HCT116 (cell line): ENCODE measurements around the gene TNNT2. TPM values are rescaled to one million over a fixed set of nuclear protein-coding genes. Genes with fewer than 3 reads are reported as not detected.

Experiments used
- ATAC-seq: fragments of 200-7000 bp; cut with Tn5 transposase; 2 replicates; pipeline ENCODE4 v1.9.1; 2020; ENCODE audit warnings: mild to moderate bottlenecking, moderate library complexity
- BruUV-seq: library from RNA; stranded (reverse); fragments of 400-500 nt; replicated peaks from 2 replicates; lab custom pipeline; 2021; lab: Mats Ljungman, UMichigan
- CTCF ChIA-PET: fragments of 300-600 bp; sonication (Branson Sonifier 250); formaldehyde crosslinking; loops from one replicate; lab custom pipeline; 2021; ENCODE audit warnings: antibody characterized with exemption; lab: Charles Lee
- POLR2A ChIA-PET: fragments of 300-600, 350-600 bp; sonication (Branson Sonifier 250); formaldehyde crosslinking; loops from one replicate; lab custom pipeline; 2021; ENCODE audit warnings: antibody characterized with exemption; lab: Charles Lee
- RAD21 ChIA-PET, 2 experiments: fragments of 300-600 bp; sonication (Branson Sonifier 250); formaldehyde crosslinking; loops; one replicate each; lab custom pipeline; 2023; ENCODE audit warnings: low total read pairs in 2 of 2; ENCODE audit not compliant: uncharacterized antibody in 2 of 2, unreplicated experiment in 2 of 2, low non-redundant PET in 1 of 2; lab: Charles Lee
- DNase-seq: peaks from one replicate; pipeline ENCODE4 v3.0.0-alpha.2; 2010; ENCODE audit warnings: low read depth, low spot score
- H2AFZ ChIP-seq: fragments of 200-600 bp; shearing (Covaris generic), sonication (generic); 2 replicates; pipeline ENCODE4 v1.6.1; 2017; ENCODE audit warnings: low read depth, mixed run types, mixed read lengths, antibody characterized with exemption, low read length; ENCODE audit not compliant: poor library complexity, severe bottlenecking
- H3K27ac ChIP-seq: 2 replicates; pipeline ENCODE4 v1.5.1; 2012; ENCODE audit warnings: low read depth, low read length
- H3K27me3 ChIP-seq: fragments of 200-600 bp; sonication (generic); 2 replicates; pipeline ENCODE4 v1.6.1; 2016; ENCODE audit warnings: mixed run types, low read length, mixed read lengths; ENCODE audit not compliant: insufficient read depth
- H3K36me3 ChIP-seq, 2 experiments: fragments of 200-500 bp in 1 of 2; fragments of 200-600 bp in 1 of 2; sonication (Bioruptor generic) in 1 of 2; sonication (generic) in 1 of 2; 2 replicates each; pipeline versions ENCODE4 v1.5.1 to v1.6.1; 2014 to 2016; ENCODE audit warnings: low read length in 2 of 2, inconsistent platforms in 1 of 2, mixed read lengths in 1 of 2, mixed run types in 1 of 2; ENCODE audit not compliant: insufficient read depth in 2 of 2, control insufficient read depth in 1 of 2
- H3K4me1 ChIP-seq, 2 experiments: fragments of 200-600 bp in 1 of 2; sonication (generic) in 1 of 2; 2 replicates each; pipeline versions ENCODE4 v1.5.1 to v1.6.1; 2012 to 2017; ENCODE audit warnings: low read length in 2 of 2, inconsistent platforms in 1 of 2, mild to moderate bottlenecking in 1 of 2, mixed read lengths in 1 of 2, mixed run types in 1 of 2, moderate library complexity in 1 of 2; ENCODE audit not compliant: insufficient read depth in 2 of 2, control insufficient read depth in 1 of 2
- H3K4me2 ChIP-seq: fragments of 200-600 bp; sonication (generic); 2 replicates; pipeline ENCODE4 v1.6.1; 2017; ENCODE audit warnings: mixed run types, low read length, mixed read lengths
- H3K4me3 ChIP-seq, 2 experiments: fragments of 200-600 bp in 1 of 2; sonication (generic) in 1 of 2; replicated peaks in 1 of 2; 2 replicates each; pipeline ENCODE4 v1.5.1; 2011 to 2016; ENCODE audit warnings: low read length in 2 of 2, control low read depth in 1 of 2, low read depth in 1 of 2, mild to moderate bottlenecking in 1 of 2, mixed read lengths in 1 of 2, mixed run types in 1 of 2
- H3K79me2 ChIP-seq: fragments of 200-600 bp; sonication (generic); 2 replicates; pipeline ENCODE4 v1.6.1; 2017; ENCODE audit warnings: mild to moderate bottlenecking, mixed run types, low read length, moderate library complexity, mixed read lengths; ENCODE audit not compliant: insufficient read depth
- H3K9ac ChIP-seq: fragments of 200-600 bp; sonication (generic); 2 replicates; pipeline ENCODE4 v1.6.1; 2016; ENCODE audit warnings: low read length, mixed read lengths
- H3K9me2 ChIP-seq: fragments of 200-600 bp; sonication (generic), shearing (Covaris generic); 2 replicates; pipeline ENCODE4 v1.6.1; 2017; ENCODE audit warnings: mixed run types, mild to moderate bottlenecking, moderate library complexity; ENCODE audit not compliant: insufficient read depth
- H3K9me3 ChIP-seq, 2 experiments: fragments of 200-500 bp in 1 of 2; fragments of 200-600 bp in 1 of 2; sonication (Bioruptor generic) in 1 of 2; sonication (generic) in 1 of 2; 2 replicates each; pipeline ENCODE4 v1.6.1; 2014 to 2017; ENCODE audit warnings: low read length in 2 of 2, mixed read lengths in 2 of 2, inconsistent platforms in 1 of 2, low read depth in 1 of 2, mild to moderate bottlenecking in 1 of 2, mixed run types in 1 of 2, moderate library complexity in 1 of 2; ENCODE audit not compliant: control insufficient read depth in 1 of 2, insufficient read depth in 1 of 2
- H4K20me1 ChIP-seq: fragments of 200-600 bp; sonication (generic), shearing (Covaris generic); 2 replicates; pipeline ENCODE4 v1.6.1; 2017; ENCODE audit warnings: mixed run types, mild to moderate bottlenecking, moderate library complexity; ENCODE audit not compliant: insufficient read depth
- CBX3 ChIP-seq: IDR thresholded peaks from 2 replicates; pipeline ENCODE4 v1.6.1; 2012; ENCODE audit warnings: low read depth
- CEBPB ChIP-seq: IDR thresholded peaks from 2 replicates; pipeline ENCODE4 v1.6.1; 2012; ENCODE audit warnings: low read depth
- EGR1 ChIP-seq: IDR thresholded peaks from 2 replicates; pipeline ENCODE4 v1.6.1; 2012; ENCODE audit warnings: low read depth
- EZH2 ChIP-seq: fragments of 200-600 bp; sonication (generic); IDR thresholded peaks from 2 replicates; pipeline ENCODE4 v1.6.1; 2017; ENCODE audit warnings: antibody characterized with exemption, mixed run types
- EZH2phosphoT487 ChIP-seq: fragments of 200-600 bp; IDR thresholded peaks from 2 replicates; pipeline ENCODE4 v1.6.1; 2018; ENCODE audit warnings: antibody characterized with exemption, borderline replicate concordance
- FOSL1 ChIP-seq: IDR thresholded peaks from 2 replicates; pipeline ENCODE4 v1.6.1; 2012; ENCODE audit warnings: low read depth
- JUND ChIP-seq: IDR thresholded peaks from 2 replicates; pipeline ENCODE4 v1.6.1; 2012
- POLR2A ChIP-seq: IDR thresholded peaks from 2 replicates; pipeline ENCODE4 v1.7.0; 2011; ENCODE audit warnings: borderline replicate concordance; ENCODE audit not compliant: insufficient read depth, insufficient read length; ENCODE audit errors: extremely low read depth
- RAD21 ChIP-seq: IDR thresholded peaks from 2 replicates; pipeline ENCODE4 v1.6.1; 2012; ENCODE audit warnings: low read depth, mild to moderate bottlenecking
- REST ChIP-seq: IDR thresholded peaks from 2 replicates; pipeline ENCODE4 v1.6.1; 2012; ENCODE audit warnings: low read depth
- SIN3A ChIP-seq: IDR thresholded peaks from 2 replicates; pipeline ENCODE4 v1.6.1; 2012; ENCODE audit warnings: low read depth
- SP1 ChIP-seq: IDR thresholded peaks from 2 replicates; pipeline ENCODE4 v1.6.1; 2012; ENCODE audit warnings: low read depth
- SRF ChIP-seq: IDR thresholded peaks from 2 replicates; pipeline ENCODE4 v1.6.1; 2012; ENCODE audit warnings: low read depth
- TCF7L2 ChIP-seq: IDR thresholded peaks from 2 replicates; pipeline ENCODE4 v1.7.0; 2011; ENCODE audit warnings: borderline replicate concordance, inconsistent platforms; ENCODE audit not compliant: insufficient read depth, insufficient read length; ENCODE audit errors: extremely low read depth
- YY1 ChIP-seq: IDR thresholded peaks from 2 replicates; pipeline ENCODE4 v1.6.1; 2011; ENCODE audit warnings: low read length, low read depth, moderate library complexity, mild to moderate bottlenecking; ENCODE audit not compliant: insufficient replicate concordance; ENCODE audit errors: extremely low read depth
- ZFX ChIP-seq: fragments of 450-650 bp; IDR thresholded peaks from 2 replicates; pipeline ENCODE4 v1.6.1; 2017
- ZNF274 ChIP-seq: fragments of 200-500 bp; sonication (Bioruptor generic); IDR thresholded peaks from 2 replicates; pipeline ENCODE4 v1.6.1; 2014; ENCODE audit warnings: mild to moderate bottlenecking, low read depth, low read length, inconsistent platforms
- intact Hi-C: fragments of 100-400 bp; cut with micrococcal nuclease; formaldehyde crosslinking; loops from 2 replicates; pipeline ENCODE4 v1.10.0; 2022
- total RNA-seq: library from RNA; stranded (reverse); gene quantifications from one replicate; pipeline ENCODE4 v1.2.1, GENCODE V29; 2021; ENCODE audit not compliant: unreplicated experiment
- TF ChIP-seq, protein P1 (sequence below): IDR thresholded peaks from 2 replicates; pipeline ENCODE4 v1.6.1; 2012
- TF ChIP-seq, protein P2 (sequence below): IDR thresholded peaks from 2 replicates; pipeline ENCODE4 v1.6.1; 2011; ENCODE audit warnings: mild to moderate bottlenecking, low read length, moderate library complexity; ENCODE audit not compliant: insufficient replicate concordance; ENCODE audit errors: extremely low read depth

TNNT2 gene
- total RNA-seq, 1 experiment from 2014 or later: 2.0 TPM

GRCh38 chr1:201329801-201330200 is 47.7 kb downstream of the TNNT2 start:
- intact Hi-C loops: no loop called here
- CTCF ChIA-PET: interaction anchor here (1.1 to 2.2 kb wide), 2 partner anchors 16 to 18 kb away, joined by 4 to 5 read pairs; no protein-coding TSS in a partner anchor

More at GRCh38 chr1:201329801-201330200, 47.7 kb downstream of the TNNT2 start:
- ATAC-seq (no peak), DNase-seq (no peak)
- BruUV-seq: no TSS peak
- no peaks in the 10 kb centered on the region for H3K79me2 ChIP-seq
- POLR2A ChIA-PET: no interaction called here
- H3K4me3 ChIP-seq: no peak overlapping the region
- no peak overlapping the region for H2AFZ ChIP-seq
- no peaks in the 10 kb centered on the region for H3K9me2 ChIP-seq
- no peak overlapping the region for H3K27ac ChIP-seq
- no peak overlapping the region for H3K4me2 ChIP-seq
- H3K36me3 ChIP-seq: no peaks in the 10 kb centered on the region
- H3K9me3 ChIP-seq: no peaks in the 10 kb centered on the region
- no peaks in the 10 kb centered on the region for H3K27me3 ChIP-seq
- H4K20me1 ChIP-seq: no peaks in the 10 kb centered on the region
- no peaks in the 10 kb centered on the region for H3K4me1 ChIP-seq
- RAD21 ChIA-PET: no interaction called here
- TF ChIP-seq SRF (no peak), TCF7L2 (no peak), ZFX (no peak), ZNF274 (no peak), CBX3 (no peak), JUND (no peak), CEBPB (no peak), SIN3A (no peak), EZH2phosphoT487 (no peak), YY1 (no peak), POLR2A (no peak), SP1 (no peak), EZH2 (no peak), FOSL1 (no peak), EGR1 (no peak), REST (no peak), RAD21 (no peak)
- TF ChIP-seq, protein P1, sequence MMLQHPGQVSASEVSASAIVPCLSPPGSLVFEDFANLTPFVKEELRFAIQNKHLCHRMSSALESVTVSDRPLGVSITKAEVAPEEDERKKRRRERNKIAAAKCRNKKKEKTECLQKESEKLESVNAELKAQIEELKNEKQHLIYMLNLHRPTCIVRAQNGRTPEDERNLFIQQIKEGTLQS: no peak
- TF ChIP-seq, protein P2, sequence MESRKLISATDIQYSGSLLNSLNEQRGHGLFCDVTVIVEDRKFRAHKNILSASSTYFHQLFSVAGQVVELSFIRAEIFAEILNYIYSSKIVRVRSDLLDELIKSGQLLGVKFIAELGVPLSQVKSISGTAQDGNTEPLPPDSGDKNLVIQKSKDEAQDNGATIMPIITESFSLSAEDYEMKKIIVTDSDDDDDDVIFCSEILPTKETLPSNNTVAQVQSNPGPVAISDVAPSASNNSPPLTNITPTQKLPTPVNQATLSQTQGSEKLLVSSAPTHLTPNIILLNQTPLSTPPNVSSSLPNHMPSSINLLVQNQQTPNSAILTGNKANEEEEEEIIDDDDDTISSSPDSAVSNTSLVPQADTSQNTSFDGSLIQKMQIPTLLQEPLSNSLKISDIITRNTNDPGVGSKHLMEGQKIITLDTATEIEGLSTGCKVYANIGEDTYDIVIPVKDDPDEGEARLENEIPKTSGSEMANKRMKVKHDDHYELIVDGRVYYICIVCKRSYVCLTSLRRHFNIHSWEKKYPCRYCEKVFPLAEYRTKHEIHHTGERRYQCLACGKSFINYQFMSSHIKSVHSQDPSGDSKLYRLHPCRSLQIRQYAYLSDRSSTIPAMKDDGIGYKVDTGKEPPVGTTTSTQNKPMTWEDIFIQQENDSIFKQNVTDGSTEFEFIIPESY: no peak
- no peak overlapping the region for H3K9ac ChIP-seq
